H1 (cell line): Measurements from ENCODE around the gene AMBP. TPM values are rescaled to one million over a fixed set of nuclear protein-coding genes. Genes with fewer than 3 reads are reported as not detected.

Experiments used
- CTCF ChIA-PET: fragments of 300-600 bp; sonication (Branson Sonifier 250); formaldehyde crosslinking; loops from one replicate; lab custom pipeline; 2021; ENCODE audit not compliant: partially characterized antibody; lab: Charles Lee
- POLR2A ChIA-PET: fragments of 300-600 bp; sonication (Branson Sonifier 250); formaldehyde crosslinking; loops from one replicate; lab custom pipeline; 2021; ENCODE audit warnings: inconsistent platforms; ENCODE audit not compliant: partially characterized antibody; lab: Charles Lee
- DNase-seq, 2 experiments: peaks; one replicate each; pipeline versions ENCODE4 v3.0.0 to v3.0.0-alpha.2; 2010 to 2022; ENCODE audit warnings: low spot score in 2 of 2, low read depth in 1 of 2, mixed read lengths in 1 of 2
- FAIRE-seq: peaks from 2 replicates; lab custom pipeline; 2011; peaks lifted over from hg19 to GRCh38; lab: Jason Lieb, UNC
- H2AFZ ChIP-seq: 2 replicates; pipeline ENCODE4 v1.8.1; 2012; ENCODE audit warnings: low read length, inconsistent platforms
- H2AK5ac ChIP-seq: 2 replicates; pipeline ENCODE4 v1.6.1; 2013; ENCODE audit warnings: low read depth, low read length
- H2BK120ac ChIP-seq: replicated peaks from 2 replicates; pipeline ENCODE3; 2013; ENCODE audit warnings: low read depth, low read length, inconsistent platforms
- H2BK12ac ChIP-seq: 2 replicates; pipeline ENCODE4 v1.6.1; 2013; ENCODE audit warnings: low read depth, low read length
- H2BK15ac ChIP-seq: 2 replicates; pipeline ENCODE4 v1.6.1; 2013; ENCODE audit warnings: low read length
- H2BK20ac ChIP-seq: 2 replicates; pipeline ENCODE4 v1.6.1; 2013; ENCODE audit warnings: low read length
- H2BK5ac ChIP-seq: 2 replicates; pipeline ENCODE4 v1.6.1; 2013; ENCODE audit warnings: low read depth, low read length
- H3K14ac ChIP-seq: 2 replicates; pipeline ENCODE4 v1.6.1; 2013; ENCODE audit warnings: inconsistent platforms; ENCODE audit not compliant: insufficient read length
- H3K18ac ChIP-seq: 2 replicates; pipeline ENCODE4 v1.6.1; 2013; ENCODE audit warnings: low read length; ENCODE audit errors: extremely low read depth
- H3K23ac ChIP-seq: 2 replicates; pipeline ENCODE4 v1.6.1; 2013; ENCODE audit warnings: inconsistent platforms; ENCODE audit not compliant: insufficient read length
- H3K23me2 ChIP-seq: 2 replicates; pipeline ENCODE4 v1.6.1; 2013; ENCODE audit warnings: low read depth, low read length
- H3K27ac ChIP-seq: 2 replicates; pipeline ENCODE4 v1.6.1; 2011; ENCODE audit warnings: low read depth, low read length, inconsistent platforms
- H3K27me3 ChIP-seq, 4 experiments: replicated peaks in 1 of 4; 1 replicate in 1 of 4; 2 replicates in 3 of 4; pipeline versions ENCODE4 v1.6.1 to v1.8.1; 2011 to 2013; ENCODE audit warnings: low read length in 3 of 4, mild to moderate bottlenecking in 3 of 4, inconsistent platforms in 2 of 4, mixed read lengths in 2 of 4, moderate library complexity in 1 of 4; ENCODE audit not compliant: control insufficient read depth in 3 of 4, insufficient read depth in 3 of 4; ENCODE audit errors: extremely low read depth in 1 of 4
- H3K36me3 ChIP-seq, 4 experiments: 2 replicates each; pipeline versions ENCODE4 v1.6.1 to v1.8.1; 2011 to 2013; ENCODE audit warnings: mild to moderate bottlenecking in 4 of 4, low read length in 3 of 4, moderate library complexity in 2 of 4, control low read depth in 1 of 4, inconsistent platforms in 1 of 4; ENCODE audit not compliant: insufficient read depth in 4 of 4, control insufficient read depth in 2 of 4
- H3K4ac ChIP-seq: replicated peaks from 2 replicates; pipeline ENCODE3; 2013; ENCODE audit warnings: low read length, low read depth, mixed read lengths, inconsistent platforms; ENCODE audit not compliant: insufficient read length
- H3K4me1 ChIP-seq, 4 experiments: replicated peaks in 1 of 4; 1 replicate in 1 of 4; 2 replicates in 3 of 4; pipeline versions ENCODE4 v1.6.1 to v1.8.1; 2011 to 2013; ENCODE audit warnings: low read length in 3 of 4, inconsistent platforms in 2 of 4, mixed read lengths in 1 of 4; ENCODE audit not compliant: insufficient read depth in 4 of 4, control insufficient read depth in 3 of 4
- H3K4me2 ChIP-seq, 2 experiments: 2 replicates each; pipeline versions ENCODE4 v1.6.1 to v1.8.1; 2011 to 2013; ENCODE audit warnings: low read depth in 2 of 2, low read length in 2 of 2, control low read depth in 1 of 2, inconsistent platforms in 1 of 2, mild to moderate bottlenecking in 1 of 2; ENCODE audit not compliant: insufficient read depth in 1 of 2
- H3K4me3 ChIP-seq, 4 experiments: fragments of 200-600, 300-600 bp in 1 of 4; sonication (generic), shearing (Covaris generic), sonication (Bioruptor Twin) in 1 of 4; 2 replicates each; pipeline versions ENCODE4 v1.5.1 to v1.8.1; 2011 to 2016; ENCODE audit warnings: low read length in 4 of 4, low read depth in 3 of 4, control low read depth in 2 of 4, inconsistent platforms in 2 of 4, mild to moderate bottlenecking in 2 of 4, mixed read lengths in 1 of 4, moderate library complexity in 1 of 4; ENCODE audit not compliant: insufficient read depth in 2 of 4; ENCODE audit errors: extremely low read depth in 1 of 4
- H3K56ac ChIP-seq: replicated peaks from 2 replicates; pipeline ENCODE3; 2013; ENCODE audit warnings: low read depth, mild to moderate bottlenecking, mixed read lengths, low read length, inconsistent platforms; ENCODE audit not compliant: insufficient read length
- H3K79me1 ChIP-seq: 2 replicates; pipeline ENCODE4 v1.6.1; 2013; ENCODE audit warnings: low read depth, low read length, control low read depth
- H3K79me2 ChIP-seq, 2 experiments: 2 replicates each; pipeline versions ENCODE4 v1.6.1 to v1.8.1; 2012 to 2013; ENCODE audit warnings: low read length in 2 of 2, mild to moderate bottlenecking in 2 of 2, inconsistent platforms in 1 of 2; ENCODE audit not compliant: insufficient read depth in 2 of 2, control insufficient read depth in 1 of 2
- H3K9ac ChIP-seq, 4 experiments: replicated peaks in 1 of 4; 1 replicate in 1 of 4; 2 replicates in 3 of 4; pipeline versions ENCODE4 v1.6.1 to v1.8.1; 2011 to 2013; ENCODE audit warnings: low read depth in 3 of 4, low read length in 3 of 4, control low read depth in 2 of 4, mild to moderate bottlenecking in 2 of 4, moderate library complexity in 2 of 4, inconsistent platforms in 1 of 4; ENCODE audit errors: extremely low read depth in 1 of 4
- H3K9me3 ChIP-seq, 2 experiments: 2 replicates each; pipeline versions ENCODE4 v1.6.1 to v1.8.1; 2012 to 2013; ENCODE audit warnings: mild to moderate bottlenecking in 2 of 2, moderate library complexity in 2 of 2, control low read depth in 1 of 2, inconsistent platforms in 1 of 2, low read depth in 1 of 2, low read length in 1 of 2, mixed read lengths in 1 of 2; ENCODE audit not compliant: insufficient read depth in 2 of 2
- H4K20me1 ChIP-seq, 2 experiments: replicated peaks in 1 of 2; 2 replicates each; pipeline versions ENCODE3 to v1.8.1; 2011 to 2013; ENCODE audit warnings: inconsistent platforms in 2 of 2, low read length in 2 of 2, mild to moderate bottlenecking in 1 of 2; ENCODE audit not compliant: insufficient read depth in 2 of 2, control insufficient read depth in 1 of 2
- H4K5ac ChIP-seq: 2 replicates; pipeline ENCODE4 v1.6.1; 2013; ENCODE audit warnings: low read length, low read depth, mixed read lengths, inconsistent platforms; ENCODE audit not compliant: insufficient read length
- H4K8ac ChIP-seq: 2 replicates; pipeline ENCODE4 v1.8.0; 2013; ENCODE audit warnings: mild to moderate bottlenecking, moderate library complexity, low read length, inconsistent platforms; ENCODE audit not compliant: insufficient read depth; ENCODE audit errors: extremely low read depth
- H4K91ac ChIP-seq: replicated peaks from 2 replicates; pipeline ENCODE3; 2013; ENCODE audit warnings: low read length, mixed read lengths, inconsistent platforms; ENCODE audit not compliant: insufficient read length
- POU5F1 ChIP-seq: IDR thresholded peaks from 2 replicates; pipeline ENCODE4 v1.6.1; 2011; ENCODE audit warnings: low read depth, mild to moderate bottlenecking, low read length, moderate library complexity
- TAF1 ChIP-seq: IDR thresholded peaks from 2 replicates; pipeline ENCODE4 v1.6.1; 2011; ENCODE audit warnings: mild to moderate bottlenecking, low read depth, low read length
- WGBS, 2 experiments: shearing (Covaris generic) in 1 of 2; methylation state at CpG; one replicate each; pipeline versions ENCODE4 v1.1.6 to v1.1.7; 2013 to 2015; ENCODE audit warnings: low lambda C conversion rate in 2 of 2, mixed read lengths in 2 of 2, inconsistent platforms in 1 of 2, low coverage in 1 of 2, missing lambda C conversion rate in 1 of 2; ENCODE audit not compliant: insufficient replicate concordance in 2 of 2, insufficient coverage in 1 of 2, insufficient read length in 1 of 2; ENCODE audit errors: extremely low coverage in 1 of 2, missing lambda C conversion rate in 1 of 2; 5-methylcytosine and 5-hydroxymethylcytosine counted together
- polyA plus RNA-seq, 7 experiments: library from polyadenylated mRNA; depleted of rRNA in 3 of 7; stranded (reverse) in 5 of 7; unstranded in 2 of 7; fragments of >200 nt in 5 of 7; fragments of 200-250 nt in 2 of 7; gene quantifications; 1 replicate in 5 of 7; 2 replicates in 1 of 7; 4 replicates in 1 of 7; pipeline versions ENCODE4 v1.2.1 to v1.2.3, GENCODE V29; 2011 to 2013; ENCODE audit warnings: missing spikeins in 2 of 7, mixed read lengths in 2 of 7
- total RNA-seq: library from RNA; stranded (reverse); fragmentation: NEBNext Ultra II Directional; extraction: Animal tissue kit (Norgen Biotek cat#: 25700); gene quantifications from 2 replicates; pipeline ENCODE4 v1.2.1, GENCODE V29; 2021
- TF ChIP-seq, protein P1 (sequence below): IDR thresholded peaks from 2 replicates; pipeline ENCODE4 v1.6.1; 2012; ENCODE audit warnings: inconsistent platforms
- TF ChIP-seq, protein P2 (sequence below): IDR thresholded peaks from 2 replicates; pipeline ENCODE4 v1.6.1; 2011; ENCODE audit warnings: low read depth, mild to moderate bottlenecking, low read length; ENCODE audit not compliant: insufficient read depth

The AMBP gene
- total and polyA plus RNA-seq, 2 of the 8 experiments (the other 6 are each of a cell fraction or from before 2014, with no cell fraction given): 3.0 to 4.0 TPM

DNA sequence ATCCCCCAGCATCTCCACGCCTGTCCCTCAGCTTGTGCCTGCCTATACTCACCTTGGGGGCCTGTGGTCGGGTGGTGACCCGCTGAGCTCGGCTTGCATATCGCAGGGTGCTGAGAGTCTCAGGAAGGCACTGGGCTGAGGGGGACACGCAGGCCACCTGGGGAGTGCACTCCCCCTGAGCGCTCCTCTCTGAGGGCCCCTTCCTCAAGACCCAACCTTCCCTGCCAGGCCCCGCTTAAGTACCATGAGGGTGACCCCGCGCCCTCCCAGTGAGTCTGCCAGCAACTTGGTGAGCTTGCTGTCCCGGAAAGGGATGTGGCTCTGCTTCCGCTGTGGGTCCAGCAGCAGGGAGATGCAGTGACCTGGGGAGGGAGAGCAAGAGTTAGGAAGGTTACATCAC is 16.9 kb upstream of the AMBP start:
- TF ChIP-seq, protein P1, sequence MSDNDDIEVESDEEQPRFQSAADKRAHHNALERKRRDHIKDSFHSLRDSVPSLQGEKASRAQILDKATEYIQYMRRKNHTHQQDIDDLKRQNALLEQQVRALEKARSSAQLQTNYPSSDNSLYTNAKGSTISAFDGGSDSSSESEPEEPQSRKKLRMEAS: no peak
- TF ChIP-seq TAF1 (no peak), POU5F1 (no peak)
- TF ChIP-seq, protein P2, sequence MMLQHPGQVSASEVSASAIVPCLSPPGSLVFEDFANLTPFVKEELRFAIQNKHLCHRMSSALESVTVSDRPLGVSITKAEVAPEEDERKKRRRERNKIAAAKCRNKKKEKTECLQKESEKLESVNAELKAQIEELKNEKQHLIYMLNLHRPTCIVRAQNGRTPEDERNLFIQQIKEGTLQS: no peak
- TF ChIP-seq, all 59 proteins: peak for 0
- no peak overlapping the region for H4K5ac ChIP-seq
- H3K23me2 ChIP-seq: peaks cover 5% of the 10 kb centered on the region; the same call in 1 of the 2 replicates
- ChIA-PET CTCF (interaction anchor here (1.1 to 5.9 kb wide), 9 partner anchors 13 to 363 kb away, joined by 3 to 144 read pairs (median 5); partner anchors contain the start of gene AMBP), POLR2A (no interaction called here)
- no peaks in the 10 kb centered on the region for H3K9me3 ChIP-seq
- no peak overlapping the region for H3K23ac ChIP-seq
- no peak overlapping the region for H3K4ac ChIP-seq
- no peak overlapping the region for H4K91ac ChIP-seq
- H2BK15ac ChIP-seq: no peak overlapping the region
- H3K27ac ChIP-seq: no peak overlapping the region
- 90% methylated on average over 12 of the region's 12 CpGs; no CpG with 5 or more reads in 1 of the 2 experiments for WGBS, 2 experiments
- H3K56ac ChIP-seq: no peak overlapping the region
- no peak overlapping the region for H3K14ac ChIP-seq
- FAIRE-seq (no peak), DNase-seq (no peak)
- H3K79me1 ChIP-seq: no peaks in the 10 kb centered on the region
- no peak overlapping the region for H2BK120ac ChIP-seq
- no peak overlapping the region for H2BK12ac ChIP-seq
- no peak overlapping the region for H3K4me2 ChIP-seq
- no peak overlapping the region for H3K9ac ChIP-seq
- no peak overlapping the region for H3K18ac ChIP-seq
- H3K4me1 ChIP-seq: peaks cover 0 to 16% (median 9%) of the 10 kb centered on the region in 4 experiments; a peak in 6 of 7 replicates
- H2BK20ac ChIP-seq: no peak overlapping the region
- H3K4me3 ChIP-seq: no peak overlapping the region
- peaks cover 2 to 25% (median 17%) of the 10 kb centered on the region in 4 experiments for H3K27me3 ChIP-seq
- no peak overlapping the region for H4K8ac ChIP-seq
- no peak overlapping the region for H2AFZ ChIP-seq
- no peak overlapping the region for H2AK5ac ChIP-seq
- no peaks in the 10 kb centered on the region for H3K36me3 ChIP-seq
- H2BK5ac ChIP-seq: no peak overlapping the region
- no peaks in the 10 kb centered on the region for H4K20me1 ChIP-seq
- no peaks in the 10 kb centered on the region for H3K79me2 ChIP-seq
